ENCODE results near the gene SLC39A9.
"Not testable (repeated sequence)": the region's sequence is repeated elsewhere in the genome, so short reads cannot be mapped to it uniquely, and the experiment has no call there.

SLC39A9 gene

DNA sequence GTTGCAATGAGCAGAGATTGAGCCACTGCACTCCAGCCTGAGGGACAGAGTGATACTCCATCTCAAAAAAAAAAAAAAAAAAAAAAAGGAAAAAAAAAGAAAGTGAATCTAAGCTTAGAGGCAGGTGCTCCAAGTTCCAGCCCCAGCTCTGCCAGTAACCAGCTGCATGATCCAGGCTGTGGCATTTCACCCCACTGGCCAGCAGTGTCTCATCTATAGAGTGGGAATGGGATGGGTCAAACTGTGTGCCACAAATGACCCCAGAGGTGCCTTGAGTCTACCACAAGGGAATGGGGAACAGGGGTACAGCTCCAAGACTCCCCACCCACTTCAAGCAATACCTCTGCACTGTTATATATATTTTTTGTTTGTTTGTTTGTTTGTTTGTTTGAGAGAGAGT, 91.0 kb downstream of the SLC39A9 start:
- no peaks in the 10 kb centered on the region for H3K36me3 ChIP-seq (ENCODE audit: control insufficient read depth in 5 of 5, insufficient read depth in 5 of 5, low read length in 5 of 5)
- no peak overlapping the region for H3K4me3 ChIP-seq (ENCODE audit: low read depth in 1 of 5, low read length in 5 of 5)
- no peak overlapping the region for H3K27ac ChIP-seq (ENCODE audit: low read depth, low read length)
- H3K9ac ChIP-seq (ENCODE audit: low read length in 5 of 5): no peak overlapping the region
- peaks cover 25 to 35% (median 31%) of the 10 kb centered on the region in 5 donors for H3K27me3 ChIP-seq (ENCODE audit: control insufficient read depth in 5 of 5, insufficient read depth in 4 of 5, low read length in 5 of 5)
- H3K4me1 ChIP-seq (ENCODE audit: control insufficient read depth in 5 of 5, insufficient read depth in 5 of 5, low read length in 5 of 5): peaks cover 0 to 11% (median 7%) of the 10 kb centered on the region in 5 donors
- H3K9me3 ChIP-seq (ENCODE audit: control insufficient read depth in 5 of 5, low read length in 5 of 5): no peaks in the 10 kb centered on the region

DNA sequence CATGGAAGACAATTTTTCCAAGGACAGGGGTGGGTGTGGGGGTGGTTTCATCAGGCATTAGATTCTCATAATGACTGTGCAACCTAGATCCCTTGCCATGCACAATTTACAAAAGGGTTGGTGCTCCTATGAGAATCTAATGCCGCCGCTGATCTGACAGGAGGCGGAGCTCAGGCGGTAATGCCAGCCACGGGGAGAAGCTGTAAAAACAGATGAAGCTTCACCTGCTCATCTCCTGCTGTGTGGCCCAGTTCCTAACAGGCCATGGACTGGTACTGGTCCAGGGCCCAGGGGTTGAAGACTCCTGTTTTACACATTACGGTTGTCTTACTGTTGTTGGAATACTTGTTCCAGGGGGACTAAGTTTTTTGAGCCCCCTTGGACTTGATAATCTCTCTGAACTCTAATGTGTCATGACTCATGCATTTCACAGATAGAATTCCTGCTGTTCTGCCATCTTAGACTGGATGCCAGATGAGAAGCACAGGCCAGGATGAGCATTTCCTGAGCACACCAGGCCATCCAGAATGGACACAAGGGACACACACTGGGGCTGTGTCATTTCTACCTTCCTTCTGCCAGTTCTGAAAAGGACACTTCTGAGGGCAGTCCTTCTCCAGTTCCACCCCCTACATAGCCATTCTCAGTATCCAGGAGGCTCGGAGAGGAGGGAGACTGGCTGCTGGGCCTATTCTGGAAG, 91.9 kb downstream of the SLC39A9 start:
- H3K9ac ChIP-seq (ENCODE audit: low read length in 5 of 5): no peak overlapping the region
- H3K27ac ChIP-seq (ENCODE audit: low read depth, low read length): no peak overlapping the region
- H3K4me1 ChIP-seq (ENCODE audit: control insufficient read depth in 5 of 5, insufficient read depth in 5 of 5, low read length in 5 of 5): peaks cover 0 to 4% (median 0%) of the 10 kb centered on the region in 5 donors
- no peak overlapping the region for H3K4me3 ChIP-seq (ENCODE audit: low read depth in 1 of 5, low read length in 5 of 5)
- H3K36me3 ChIP-seq (ENCODE audit: control insufficient read depth in 5 of 5, insufficient read depth in 5 of 5, low read length in 5 of 5): no peaks in the 10 kb centered on the region
- no peaks in the 10 kb centered on the region for H3K9me3 ChIP-seq (ENCODE audit: control insufficient read depth in 5 of 5, low read length in 5 of 5)
- peaks cover 17 to 26% (median 24%) of the 10 kb centered on the region in 5 donors for H3K27me3 ChIP-seq (ENCODE audit: control insufficient read depth in 5 of 5, insufficient read depth in 4 of 5, low read length in 5 of 5)

DNA sequence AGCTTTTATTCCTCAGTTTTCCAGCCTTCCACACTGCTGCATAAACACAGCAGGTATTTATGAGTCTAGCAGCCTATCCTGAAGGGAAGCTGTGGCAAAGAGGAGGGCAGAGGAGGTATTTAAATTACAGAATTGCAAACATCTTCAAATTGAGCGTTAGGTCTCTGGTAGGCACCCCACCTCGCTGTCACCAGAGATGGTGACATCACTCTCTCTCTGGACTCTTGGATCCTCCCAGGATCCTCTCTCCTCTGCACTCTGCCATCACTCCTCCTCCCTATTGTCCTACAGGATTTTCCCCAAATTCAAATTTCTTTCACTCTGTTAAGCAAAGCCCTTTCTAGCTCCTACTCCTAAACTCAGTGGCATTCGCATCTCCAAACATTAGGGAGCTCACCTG, 92.7 kb downstream of the SLC39A9 start:
- Histone ChIP-seq H3K4me3 (ENCODE audit: low read depth in 1 of 5, low read length in 5 of 5) (no peak overlapping the region), H3K27me3 (ENCODE audit: control insufficient read depth in 5 of 5, insufficient read depth in 4 of 5, low read length in 5 of 5) (peaks cover 9 to 20% (median 16%) of the 10 kb centered on the region in 5 donors), H3K27ac (ENCODE audit: low read depth, low read length) (no peak overlapping the region), H3K4me1 (ENCODE audit: control insufficient read depth in 5 of 5, insufficient read depth in 5 of 5, low read length in 5 of 5) (peaks cover 0 to 4% (median 0%) of the 10 kb centered on the region in 5 donors), H3K9ac (ENCODE audit: low read length in 5 of 5) (no peak overlapping the region), H3K36me3 (ENCODE audit: control insufficient read depth in 5 of 5, insufficient read depth in 5 of 5, low read length in 5 of 5) (no peaks in the 10 kb centered on the region), H3K9me3 (ENCODE audit: control insufficient read depth in 5 of 5, low read length in 5 of 5) (no peaks in the 10 kb centered on the region)

DNA sequence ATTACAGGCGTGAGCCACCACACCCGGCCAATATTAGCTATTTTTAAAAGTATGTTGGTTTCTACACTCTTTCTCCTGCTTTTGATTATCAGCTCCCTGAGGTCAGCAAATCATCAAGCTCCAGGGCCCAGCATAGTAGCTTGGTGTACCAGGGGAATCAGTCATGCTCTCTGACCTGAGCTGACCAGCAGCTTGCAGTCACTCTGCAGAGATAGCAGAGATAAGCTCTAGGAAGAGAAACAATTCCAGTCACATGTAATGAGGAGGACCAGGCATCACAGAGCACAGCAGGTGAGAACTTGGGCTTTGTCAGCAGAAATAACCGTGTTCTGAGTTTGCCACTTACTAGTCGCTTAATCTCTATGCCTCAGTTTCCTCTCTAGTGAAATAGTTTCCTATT, 94.5 kb downstream of the SLC39A9 start:
- no peaks in the 10 kb centered on the region for H3K4me1 ChIP-seq (ENCODE audit: control insufficient read depth in 5 of 5, insufficient read depth in 5 of 5, low read length in 5 of 5)
- H3K4me3 ChIP-seq (ENCODE audit: low read depth in 1 of 5, low read length in 5 of 5): no peak overlapping the region
- H3K36me3 ChIP-seq (ENCODE audit: control insufficient read depth in 5 of 5, insufficient read depth in 5 of 5, low read length in 5 of 5): no peaks in the 10 kb centered on the region
- no peak overlapping the region for H3K9ac ChIP-seq (ENCODE audit: low read length in 5 of 5)
- H3K27me3 ChIP-seq (ENCODE audit: control insufficient read depth in 5 of 5, insufficient read depth in 4 of 5, low read length in 5 of 5): peaks cover 0 to 6% (median 6%) of the 10 kb centered on the region in 5 donors
- no peaks in the 10 kb centered on the region for H3K9me3 ChIP-seq (ENCODE audit: control insufficient read depth in 5 of 5, low read length in 5 of 5)
- no peak overlapping the region for H3K27ac ChIP-seq (ENCODE audit: low read depth, low read length)

DNA sequence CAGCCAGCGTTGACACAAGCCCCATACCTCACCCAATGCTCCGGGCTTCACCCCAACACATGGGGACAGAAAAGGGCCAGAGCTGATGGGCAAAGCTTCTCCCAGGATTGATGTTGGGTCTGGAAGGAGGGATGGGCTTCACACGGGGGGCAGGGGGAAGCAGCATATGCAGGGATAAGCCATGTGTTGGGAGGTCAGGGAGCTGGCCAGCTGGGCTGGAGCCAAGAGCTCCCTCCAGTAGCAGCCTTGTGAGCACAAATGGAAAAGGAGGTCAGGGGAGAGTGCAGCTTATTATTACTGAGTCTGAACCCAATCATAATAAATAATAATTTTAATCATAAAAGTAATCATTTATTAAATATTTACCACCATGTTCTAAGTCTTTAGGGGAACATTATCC, 95.3 kb downstream of the SLC39A9 start:
- Histone ChIP-seq H3K27me3 (ENCODE audit: control insufficient read depth in 5 of 5, insufficient read depth in 4 of 5, low read length in 5 of 5) (peaks cover 0 to 6% (median 4%) of the 10 kb centered on the region in 5 donors), H3K4me3 (ENCODE audit: low read depth in 1 of 5, low read length in 5 of 5) (no peak overlapping the region), H3K27ac (ENCODE audit: low read depth, low read length) (no peak overlapping the region), H3K9me3 (ENCODE audit: control insufficient read depth in 5 of 5, low read length in 5 of 5) (no peaks in the 10 kb centered on the region), H3K4me1 (ENCODE audit: control insufficient read depth in 5 of 5, insufficient read depth in 5 of 5, low read length in 5 of 5) (no peaks in the 10 kb centered on the region), H3K36me3 (ENCODE audit: control insufficient read depth in 5 of 5, insufficient read depth in 5 of 5, low read length in 5 of 5) (no peaks in the 10 kb centered on the region), H3K9ac (ENCODE audit: low read length in 5 of 5) (no peak overlapping the region)

DNA sequence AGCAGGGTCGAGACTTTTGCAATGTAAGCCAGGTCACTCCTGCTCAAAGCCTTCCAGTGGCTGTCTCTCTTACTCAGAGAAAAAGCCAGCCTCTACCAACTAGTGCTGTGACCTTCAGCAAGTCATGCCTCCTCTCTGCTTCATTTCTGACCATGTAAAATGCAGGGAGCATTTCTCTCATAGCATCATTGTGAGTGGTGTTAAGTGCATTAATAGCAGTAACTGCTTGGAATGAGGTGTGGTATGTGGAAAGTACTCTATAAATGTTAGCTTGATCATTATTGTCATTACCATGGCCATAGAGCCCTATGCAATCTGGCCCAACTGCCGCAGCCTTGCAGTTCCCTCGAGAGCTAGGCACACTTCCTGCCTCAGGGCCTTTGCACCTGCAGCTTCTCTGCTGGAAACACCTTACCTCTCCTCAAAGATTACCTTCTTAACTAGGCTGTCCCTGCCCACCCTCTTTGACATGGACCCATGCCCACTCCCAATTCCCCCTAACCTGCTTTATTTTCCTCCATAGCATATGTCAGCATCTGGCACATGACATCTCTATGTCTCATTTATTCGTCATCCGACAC, 96.9 kb downstream of the SLC39A9 start:
- no peak overlapping the region for H3K9ac ChIP-seq (ENCODE audit: low read length in 5 of 5)
- no peaks in the 10 kb centered on the region for H3K9me3 ChIP-seq (ENCODE audit: control insufficient read depth in 5 of 5, low read length in 5 of 5)
- no peaks in the 10 kb centered on the region for H3K4me1 ChIP-seq (ENCODE audit: control insufficient read depth in 5 of 5, insufficient read depth in 5 of 5, low read length in 5 of 5)
- H3K27ac ChIP-seq (ENCODE audit: low read depth, low read length): no peak overlapping the region
- peaks cover 0 to 4% (median 3%) of the 10 kb centered on the region in 5 donors for H3K27me3 ChIP-seq (ENCODE audit: control insufficient read depth in 5 of 5, insufficient read depth in 4 of 5, low read length in 5 of 5)
- no peaks in the 10 kb centered on the region for H3K36me3 ChIP-seq (ENCODE audit: control insufficient read depth in 5 of 5, insufficient read depth in 5 of 5, low read length in 5 of 5)
- no peak overlapping the region for H3K4me3 ChIP-seq (ENCODE audit: low read depth in 1 of 5, low read length in 5 of 5)

DNA sequence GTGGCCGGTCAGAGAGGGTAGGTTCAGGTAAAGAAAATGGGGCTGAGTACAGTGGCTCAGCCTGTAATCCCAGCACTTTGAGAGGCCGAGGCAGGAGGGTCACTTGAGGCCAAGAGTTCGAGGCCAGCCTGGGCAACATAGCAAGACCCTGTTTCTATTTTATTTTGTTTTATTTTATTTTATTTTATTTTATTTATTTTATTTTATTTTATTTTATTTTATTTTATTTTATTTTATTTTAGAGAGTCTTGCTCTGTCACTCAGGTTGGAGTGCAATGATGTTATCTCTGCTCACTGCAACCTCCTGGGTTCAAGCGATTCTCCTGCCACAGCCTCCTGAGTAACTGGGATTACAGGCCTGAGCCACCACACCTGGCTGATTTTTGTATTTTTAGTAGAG, 99.4 kb downstream of the SLC39A9 start:
- H3K9ac ChIP-seq (ENCODE audit: low read length in 5 of 5); H3K27ac ChIP-seq (ENCODE audit: low read depth, low read length); H3K9me3 ChIP-seq (ENCODE audit: control insufficient read depth in 5 of 5, low read length in 5 of 5); H3K4me1 ChIP-seq (ENCODE audit: control insufficient read depth in 5 of 5, insufficient read depth in 5 of 5, low read length in 5 of 5); H3K4me3 ChIP-seq (ENCODE audit: low read depth in 1 of 5, low read length in 5 of 5); H3K36me3 ChIP-seq (ENCODE audit: control insufficient read depth in 5 of 5, insufficient read depth in 5 of 5, low read length in 5 of 5): not testable (repeated sequence)
- H3K27me3 ChIP-seq (ENCODE audit: control insufficient read depth in 5 of 5, insufficient read depth in 4 of 5, low read length in 5 of 5): peaks cover 2 to 11% (median 3%) of the 10 kb centered on the region in 5 donors

DNA sequence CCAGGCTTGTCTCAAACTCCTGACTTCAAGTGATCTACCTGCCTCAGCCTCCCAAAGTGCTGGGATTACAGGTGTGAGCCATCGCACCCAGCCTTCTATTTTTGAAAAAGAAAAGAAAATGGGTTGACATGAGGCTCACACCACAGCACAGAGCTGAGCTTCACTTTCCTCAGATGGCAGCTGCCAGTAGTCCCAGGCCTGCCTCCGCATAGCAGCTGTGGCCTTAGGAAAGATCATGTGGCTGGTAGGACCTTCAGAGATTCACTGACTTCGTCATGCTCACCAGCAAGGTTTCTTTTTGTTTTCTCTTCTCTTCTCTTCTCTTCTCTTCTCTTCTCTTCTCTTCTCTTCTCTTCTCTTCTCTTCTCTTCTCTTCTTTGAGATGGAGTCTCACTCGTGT, 99.8 kb downstream of the SLC39A9 start:
- H3K9me3 ChIP-seq (ENCODE audit: control insufficient read depth in 5 of 5, low read length in 5 of 5); H3K9ac ChIP-seq (ENCODE audit: low read length in 5 of 5): not testable (repeated sequence)

DNA sequence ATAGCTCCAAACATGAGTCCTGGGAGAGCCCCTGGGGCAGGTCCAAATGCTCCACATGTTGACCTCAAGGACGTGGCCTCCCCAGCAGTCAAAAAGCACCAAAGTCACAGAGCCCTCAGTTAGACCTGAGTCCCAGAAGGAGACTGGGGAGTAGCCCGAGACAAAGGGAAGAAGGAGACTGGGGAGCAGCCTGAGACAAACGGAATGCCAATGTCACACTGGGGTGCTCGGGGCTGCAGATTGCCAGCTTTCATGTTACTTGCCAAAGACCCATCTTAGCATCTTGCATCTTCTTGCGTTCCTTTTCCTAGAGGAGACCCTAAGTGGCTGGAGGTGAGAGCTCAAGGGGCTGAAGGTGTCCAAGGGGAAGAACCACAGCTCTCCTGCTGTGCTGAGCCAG, 100.9 kb downstream of the SLC39A9 start:
- H3K36me3 ChIP-seq (ENCODE audit: control insufficient read depth in 5 of 5, insufficient read depth in 5 of 5, low read length in 5 of 5): no peaks in the 10 kb centered on the region

More for the DNA sequence above, 99.8 kb downstream of the SLC39A9 start:
- H3K4me3 ChIP-seq (ENCODE audit: low read depth in 1 of 5, low read length in 5 of 5); H3K36me3 ChIP-seq (ENCODE audit: control insufficient read depth in 5 of 5, insufficient read depth in 5 of 5, low read length in 5 of 5); H3K4me1 ChIP-seq (ENCODE audit: control insufficient read depth in 5 of 5, insufficient read depth in 5 of 5, low read length in 5 of 5); H3K27ac ChIP-seq (ENCODE audit: low read depth, low read length): not testable (repeated sequence)
- peaks cover 2 to 11% (median 3%) of the 10 kb centered on the region in 5 donors for H3K27me3 ChIP-seq (ENCODE audit: control insufficient read depth in 5 of 5, insufficient read depth in 4 of 5, low read length in 5 of 5)

DNA sequence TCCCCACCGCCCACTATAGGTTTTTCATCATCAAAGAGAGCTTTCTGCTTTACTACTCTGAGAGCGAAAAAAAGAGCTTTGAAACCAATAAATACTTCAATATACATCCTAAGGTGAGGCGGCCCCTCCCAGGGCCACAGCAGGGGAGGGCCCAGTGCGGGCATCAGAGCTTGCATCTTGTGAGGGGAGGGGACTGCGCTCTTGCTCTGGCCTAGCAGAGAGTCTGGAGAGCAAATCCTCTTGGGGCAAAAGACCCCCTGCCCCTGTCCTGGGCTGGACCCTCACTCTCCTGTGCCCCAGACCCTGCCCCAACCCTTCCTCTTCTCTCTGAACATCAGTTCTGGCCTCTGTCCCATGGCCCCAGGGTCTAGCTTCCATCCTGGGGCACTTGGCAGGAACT, 101.6 kb downstream of the SLC39A9 start:
- peaks cover 0 to 10% (median 7%) of the 10 kb centered on the region in 5 donors for H3K4me1 ChIP-seq (ENCODE audit: control insufficient read depth in 5 of 5, insufficient read depth in 5 of 5, low read length in 5 of 5)
- no peak overlapping the region for H3K9ac ChIP-seq (ENCODE audit: low read length in 5 of 5)
- peaks cover 2 to 11% (median 3%) of the 10 kb centered on the region in 5 donors for H3K27me3 ChIP-seq (ENCODE audit: control insufficient read depth in 5 of 5, insufficient read depth in 4 of 5, low read length in 5 of 5)
- H3K9me3 ChIP-seq (ENCODE audit: control insufficient read depth in 5 of 5, low read length in 5 of 5): no peaks in the 10 kb centered on the region
- no peak overlapping the region for H3K4me3 ChIP-seq (ENCODE audit: low read depth in 1 of 5, low read length in 5 of 5)
- H3K27ac ChIP-seq (ENCODE audit: low read depth, low read length): no peak overlapping the region
- H3K36me3 ChIP-seq (ENCODE audit: control insufficient read depth in 5 of 5, insufficient read depth in 5 of 5, low read length in 5 of 5): no peaks in the 10 kb centered on the region

More for the DNA sequence above, 100.9 kb downstream of the SLC39A9 start:
- Histone ChIP-seq H3K9me3 (ENCODE audit: control insufficient read depth in 5 of 5, low read length in 5 of 5) (no peaks in the 10 kb centered on the region), H3K27me3 (ENCODE audit: control insufficient read depth in 5 of 5, insufficient read depth in 4 of 5, low read length in 5 of 5) (peaks cover 2 to 11% (median 3%) of the 10 kb centered on the region in 5 donors), H3K9ac (ENCODE audit: low read length in 5 of 5) (no peak overlapping the region), H3K4me1 (ENCODE audit: control insufficient read depth in 5 of 5, insufficient read depth in 5 of 5, low read length in 5 of 5) (peaks cover 0 to 10% (median 7%) of the 10 kb centered on the region in 5 donors), H3K4me3 (ENCODE audit: low read depth in 1 of 5, low read length in 5 of 5) (no peak overlapping the region), H3K27ac (ENCODE audit: low read depth, low read length) (no peak overlapping the region)

All from subcutaneous abdominal adipose tissue (tissue), 5 donors.